GM19395 (cell line): ENCODE data around the gene TDRD7.

Source experiments
- ATAC-seq: cut with Tn5 transposase; IDR thresholded peaks from one replicate; pipeline ENCODE4 v1.9.1; 2021; ENCODE audit warnings: mild to moderate bottlenecking, moderate library complexity; ENCODE audit not compliant: unreplicated experiment

Gene TDRD7

GRCh38 chr9:97387936-97388684 is 23.8 kb upstream of the TDRD7 start:
- ATAC-seq: no peak

- ATAC-seq: peak; percentile 68
Observed at GRCh38 chr9:97388721-97389238, 23.1 kb upstream of the TDRD7 start.

GRCh38 chr9:97389249-97389648 is 22.6 kb upstream of the TDRD7 start:
- ATAC-seq: no peak

GRCh38 chr9:97390791-97391406 is 21.0 kb upstream of the TDRD7 start:
- no peak for ATAC-seq

GRCh38 chr9:97394881-97395280 is 17.0 kb upstream of the TDRD7 start:
- no peak for ATAC-seq

- no peak for ATAC-seq
Observed at GRCh38 chr9:97395745-97396144, 16.2 kb upstream of the TDRD7 start.

GRCh38 chr9:97396256-97396655 is 15.6 kb upstream of the TDRD7 start:
- ATAC-seq: no peak

GRCh38 chr9:97397220-97397619 is 14.7 kb upstream of the TDRD7 start:
- ATAC-seq: peak; percentile 66

GRCh38 chr9:97398999-97399758 is 12.7 kb upstream of the TDRD7 start:
- no peak for ATAC-seq

GRCh38 chr9:97403746-97404316 is 8.1 kb upstream of the TDRD7 start:
- no peak for ATAC-seq

GRCh38 chr9:97405551-97405950 is 6.3 kb upstream of the TDRD7 start:
- no peak for ATAC-seq

- no peak for ATAC-seq
Observed at GRCh38 chr9:97406620-97407177, 5.2 kb upstream of the TDRD7 start.

- no peak for ATAC-seq
Observed at GRCh38 chr9:97408562-97408961, 3.3 kb upstream of the TDRD7 start.

- peak; percentile 22 for ATAC-seq
Observed at GRCh38 chr9:97411440-97411788, 482 bp upstream of the TDRD7 start.

- peak; percentile 30 for ATAC-seq
Observed at GRCh38 chr9:97412626-97413385, 910 bp downstream of the TDRD7 start.

GRCh38 chr9:97413462-97413861 is 1.6 kb downstream of the TDRD7 start:
- ATAC-seq: no peak

- ATAC-seq: no peak
Observed at GRCh38 chr9:97415146-97415545, 3.2 kb downstream of the TDRD7 start.

GRCh38 chr9:97418880-97419279 is 7.0 kb downstream of the TDRD7 start:
- no peak for ATAC-seq

GRCh38 chr9:97419309-97419867 is 7.5 kb downstream of the TDRD7 start:
- no peak for ATAC-seq

- ATAC-seq: no peak
Observed at GRCh38 chr9:97425336-97425972, 13.6 kb downstream of the TDRD7 start.
